Testis (tissue), 3 donors: Measurements from ENCODE around the gene CFAP97. TPM values are rescaled to one million over a fixed set of nuclear protein-coding genes. Genes with fewer than 3 reads are reported as not detected.

Experiments used
- DNase-seq: peaks from one replicate; pipeline ENCODE4 v3.0.0-alpha.2; 2019
- H3K27ac ChIP-seq, 2 donors: fragments of 200-600 bp; sonication (generic); one replicate each; pipeline ENCODE4 v1.5.1; 2019
- H3K27me3 ChIP-seq: fragments of 200-600 bp; sonication (generic); one replicate; pipeline ENCODE4 v1.5.1; 2019
- H3K36me3 ChIP-seq: fragments of 200-600 bp; sonication (generic); one replicate; pipeline ENCODE4 v1.5.1; 2017; ENCODE audit warnings: low read depth; ENCODE audit errors: missing control alignments
- H3K4me1 ChIP-seq: fragments of 200-600 bp; sonication (generic); one replicate; pipeline ENCODE4 v1.5.1; 2019
- H3K4me3 ChIP-seq, 2 donors: fragments of 200-600 bp; sonication (generic); one replicate each; pipeline ENCODE4 v1.5.1; 2017 to 2019
- H3K9me3 ChIP-seq: fragments of 200-600 bp; sonication (generic); one replicate; pipeline ENCODE4 v1.5.1; 2017
- POLR2A ChIP-seq: fragments of 450-650 bp; IDR thresholded peaks from one replicate; pipeline ENCODE4 v1.6.1; 2017; ENCODE audit warnings: antibody characterized with exemption, mild to moderate bottlenecking, moderate library complexity
- WGBS, 2 donors: methylation state at CpG; one replicate each; pipeline ENCODE4 v1.1.5; 2018; 5-methylcytosine and 5-hydroxymethylcytosine counted together
- intact Hi-C: fragments of 100-400 bp; cut with DNase I; formaldehyde crosslinking; loops from one replicate; pipeline ENCODE4 v1.15.1; 2023; ENCODE audit warnings: low total_unique reads
- polyA plus RNA-seq: library from polyadenylated mRNA; stranded (reverse); fragments of 350-450 nt; fragmentation: Illumina TruSeq; extraction: RNeasy Lipid Tissue Mini Kit (QIAGEN cat#74804); gene quantifications from one replicate; pipeline ENCODE4 v1.2.3, GENCODE V29; 2014; ENCODE audit warnings: low read depth, low replicate concordance; ENCODE audit not compliant: insufficient read depth
- total RNA-seq, 2 donors: library from RNA; depleted of rRNA; stranded (reverse); fragments of >200 nt; gene quantifications; one replicate each; pipeline ENCODE4 v1.2.3, GENCODE V29; 2016
- TF ChIP-seq, protein P1 (sequence below), 3 experiments: fragments of 450-650 bp in 2 of 3; fragments of 200-600 bp in 1 of 3; sonication (generic) in 1 of 3; IDR thresholded peaks; one replicate each; pipeline ENCODE4 v1.5.1; 2016 to 2019; ENCODE audit warnings: antibody characterized with exemption in 3 of 3, mild to moderate bottlenecking in 2 of 3, moderate library complexity in 1 of 3

CFAP97 gene
- total and polyA plus RNA-seq, 3 donors from 2014 or later = 49.4 to 59.7 (median 54.5) TPM

DNA sequence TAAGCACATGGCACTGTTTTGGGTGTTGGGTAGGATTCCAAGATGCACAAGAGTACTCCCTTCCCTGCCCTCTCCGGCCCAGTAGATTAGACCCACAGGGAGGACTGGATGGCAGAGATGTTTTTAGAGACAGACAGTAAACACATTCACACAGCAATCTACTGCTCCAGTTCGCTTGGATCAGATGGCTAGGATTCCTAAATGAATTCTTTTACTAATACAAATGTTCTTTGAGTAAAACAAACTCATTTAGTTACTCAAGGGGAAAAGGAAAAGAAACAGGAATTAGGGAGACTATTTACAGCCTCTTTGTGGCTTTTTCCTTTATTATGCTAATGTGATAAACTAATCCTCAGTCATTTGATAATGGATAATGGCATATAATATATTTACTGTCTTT, 11.5 kb upstream of the CFAP97 start:
- no peak for TF ChIP-seq POLR2A
- TF ChIP-seq, protein P1, sequence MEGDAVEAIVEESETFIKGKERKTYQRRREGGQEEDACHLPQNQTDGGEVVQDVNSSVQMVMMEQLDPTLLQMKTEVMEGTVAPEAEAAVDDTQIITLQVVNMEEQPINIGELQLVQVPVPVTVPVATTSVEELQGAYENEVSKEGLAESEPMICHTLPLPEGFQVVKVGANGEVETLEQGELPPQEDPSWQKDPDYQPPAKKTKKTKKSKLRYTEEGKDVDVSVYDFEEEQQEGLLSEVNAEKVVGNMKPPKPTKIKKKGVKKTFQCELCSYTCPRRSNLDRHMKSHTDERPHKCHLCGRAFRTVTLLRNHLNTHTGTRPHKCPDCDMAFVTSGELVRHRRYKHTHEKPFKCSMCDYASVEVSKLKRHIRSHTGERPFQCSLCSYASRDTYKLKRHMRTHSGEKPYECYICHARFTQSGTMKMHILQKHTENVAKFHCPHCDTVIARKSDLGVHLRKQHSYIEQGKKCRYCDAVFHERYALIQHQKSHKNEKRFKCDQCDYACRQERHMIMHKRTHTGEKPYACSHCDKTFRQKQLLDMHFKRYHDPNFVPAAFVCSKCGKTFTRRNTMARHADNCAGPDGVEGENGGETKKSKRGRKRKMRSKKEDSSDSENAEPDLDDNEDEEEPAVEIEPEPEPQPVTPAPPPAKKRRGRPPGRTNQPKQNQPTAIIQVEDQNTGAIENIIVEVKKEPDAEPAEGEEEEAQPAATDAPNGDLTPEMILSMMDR (IDR thresholded peaks at IDR 0.05) = no peak
- no peak overlapping the region for H3K4me3 ChIP-seq
- DNase-seq = peak; percentile 66
- no peaks in the 10 kb centered on the region for H3K36me3 ChIP-seq
- intact Hi-C loops = no loop called here
- WGBS, 2 donors = 19 to 33% methylated on average over 2 of the region's 2 CpGs
- no peaks in the 10 kb centered on the region for H3K27me3 ChIP-seq
- peak overlapping the region; percentile 27 to 68 for H3K27ac ChIP-seq
- no peaks in the 10 kb centered on the region for H3K9me3 ChIP-seq
- H3K4me1 ChIP-seq = peaks cover 50% of the 10 kb centered on the region

DNA sequence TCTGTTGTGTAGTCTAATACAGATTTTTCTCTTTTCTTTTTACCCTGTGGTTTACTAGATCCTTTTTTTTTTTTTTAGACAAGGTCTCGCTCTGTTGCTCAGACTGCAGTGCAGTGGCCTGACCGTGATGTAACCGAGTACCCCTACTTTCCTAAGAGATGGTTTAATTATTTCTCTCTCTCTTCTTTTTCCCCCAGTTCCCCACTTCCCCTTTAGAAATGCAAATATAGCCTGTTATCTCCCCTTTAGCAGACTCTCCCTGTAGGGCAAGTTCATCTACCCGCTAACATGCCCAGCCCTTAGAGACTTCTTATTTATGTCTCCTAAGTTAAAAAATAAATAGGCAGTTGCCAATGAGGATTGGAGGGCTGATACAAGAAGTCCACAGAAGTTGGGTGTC, 10.1 kb upstream of the CFAP97 start:
- DNase-seq = no peak
- Histone ChIP-seq H3K9me3 (no peaks in the 10 kb centered on the region), H3K36me3 (no peaks in the 10 kb centered on the region), H3K4me3 (no peak overlapping the region), H3K27me3 (no peaks in the 10 kb centered on the region), H3K4me1 (peaks cover 44% of the 10 kb centered on the region), H3K27ac (no peak overlapping the region)
- TF ChIP-seq POLR2A = no peak
- TF ChIP-seq, protein P1 (IDR thresholded peaks at IDR 0.05) = no peak
- 87 to 92% methylated on average over 4 of the region's 4 CpGs for WGBS, 2 donors
- intact Hi-C loops = no loop called here

DNA sequence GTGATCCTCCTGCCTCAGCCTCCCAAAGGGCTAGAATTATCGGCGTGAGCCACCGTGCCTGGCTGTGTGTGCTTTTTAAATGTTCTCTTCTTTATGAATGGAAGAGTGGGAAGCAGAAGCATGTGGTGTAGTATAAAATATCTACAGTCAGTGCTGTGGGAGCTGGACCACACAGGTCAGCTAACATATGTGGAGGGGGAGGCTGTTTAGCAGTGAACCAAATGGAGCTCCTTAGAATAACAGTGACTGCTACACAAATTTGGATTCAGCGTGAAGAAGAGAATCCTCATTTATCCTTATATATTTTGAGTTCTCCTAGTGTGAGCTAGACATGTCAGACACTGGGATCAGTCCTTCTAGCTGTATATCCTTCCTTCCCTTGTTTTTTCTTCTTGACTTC, 8.8 kb upstream of the CFAP97 start:
- 77 to 84% methylated on average over 4 of the region's 4 CpGs for WGBS, 2 donors

DNA sequence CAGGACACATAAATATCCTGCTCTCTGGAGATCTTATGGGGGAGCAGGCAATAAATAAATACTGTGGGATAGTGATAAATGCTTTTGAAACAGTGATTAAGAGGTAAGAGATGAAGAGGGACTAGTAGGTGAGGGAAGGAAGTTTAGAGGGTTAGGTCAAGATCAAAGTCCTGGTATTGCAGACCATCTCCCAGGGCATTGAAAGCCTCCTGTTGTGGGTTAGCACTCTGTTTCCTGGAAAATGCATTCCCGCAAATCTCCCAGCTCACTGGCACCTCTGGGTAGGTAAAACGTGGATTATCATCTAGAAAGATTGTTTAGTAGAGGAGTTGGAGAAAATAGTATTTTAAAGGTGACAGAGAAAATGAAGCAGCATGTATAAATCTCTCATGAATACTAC, 7.8 kb upstream of the CFAP97 start:
- H3K27me3 ChIP-seq = no peaks in the 10 kb centered on the region
- H3K4me3 ChIP-seq = peak overlapping the region in 1 of 2 donors; percentile 84
- intact Hi-C loops = no loop called here
- TF ChIP-seq POLR2A = no peak
- TF ChIP-seq, protein P1 (IDR thresholded peaks at IDR 0.05) = no peak
- no peaks in the 10 kb centered on the region for H3K36me3 ChIP-seq
- peak overlapping the region; percentile 87 to 95 for H3K27ac ChIP-seq
- H3K9me3 ChIP-seq = no peaks in the 10 kb centered on the region
- 49 to 51% methylated on average over 2 of the region's 2 CpGs for WGBS, 2 donors
- DNase-seq = no peak
- peaks cover 29% of the 10 kb centered on the region for H3K4me1 ChIP-seq

More for the DNA sequence above, 8.8 kb upstream of the CFAP97 start:
- Histone ChIP-seq H3K4me3 (no peak overlapping the region), H3K36me3 (no peaks in the 10 kb centered on the region), H3K4me1 (peaks cover 34% of the 10 kb centered on the region), H3K27me3 (no peaks in the 10 kb centered on the region), H3K27ac (no peak overlapping the region), H3K9me3 (no peaks in the 10 kb centered on the region)
- no peak for DNase-seq
- intact Hi-C loops = no loop called here
- TF ChIP-seq POLR2A = no peak
- TF ChIP-seq, protein P1 (IDR thresholded peaks at IDR 0.05) = no peak

DNA sequence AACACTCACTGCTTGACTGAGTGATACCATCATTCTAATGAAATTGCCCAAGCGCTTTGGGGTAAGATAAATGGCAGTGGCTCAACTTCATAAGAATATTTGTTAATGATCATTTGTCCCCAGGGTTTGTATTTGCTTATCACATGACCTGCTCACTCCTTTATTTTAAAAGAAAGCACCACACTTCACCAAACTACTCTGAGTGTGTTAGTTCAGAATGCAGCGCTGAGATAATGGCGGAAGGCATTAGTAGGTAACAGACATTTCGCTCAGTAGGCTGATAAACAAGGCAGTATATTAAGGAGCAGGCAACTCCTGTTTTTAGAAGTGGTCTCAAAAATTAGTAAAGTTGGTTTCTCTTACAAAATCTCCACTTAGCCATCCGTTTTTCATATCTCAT, 7.2 kb upstream of the CFAP97 start:
- Histone ChIP-seq H3K36me3 (no peaks in the 10 kb centered on the region), H3K27me3 (no peaks in the 10 kb centered on the region), H3K4me3 (peak overlapping the region; percentile 82 to 84), H3K4me1 (peaks cover 29% of the 10 kb centered on the region), H3K27ac (peak overlapping the region; percentile 87 to 95), H3K9me3 (no peaks in the 10 kb centered on the region)
- intact Hi-C loops = no loop called here
- no peak for TF ChIP-seq POLR2A
- TF ChIP-seq, protein P1 (IDR thresholded peaks at IDR 0.05) = no peak
- 32 to 36% methylated on average over 5 of the region's 5 CpGs for WGBS, 2 donors
- DNase-seq = peak; percentile 57
